ENCODE measurements around the gene LDB3. TPM values are rescaled to one million over a fixed set of nuclear protein-coding genes. Genes with fewer than 3 reads are reported as not detected.
"Not testable (repeated sequence)": the region's sequence is repeated elsewhere in the genome, so short reads cannot be mapped to it uniquely, and the experiment has no call there.

The LDB3 gene
- not detected in 2 replicates for total RNA-seq (2014; rRNA removed; shearing (Covaris generic))

GRCh38 chr10:86668297-86669165 is at the start of gene LDB3:
Gene LDB3, plus strand, starts transcription at chr10:86668511. Its CDS starts 181 bp downstream, at chr10:86668692.
- DNase-seq (ENCODE audit: low spot score), result no peak

DNA sequence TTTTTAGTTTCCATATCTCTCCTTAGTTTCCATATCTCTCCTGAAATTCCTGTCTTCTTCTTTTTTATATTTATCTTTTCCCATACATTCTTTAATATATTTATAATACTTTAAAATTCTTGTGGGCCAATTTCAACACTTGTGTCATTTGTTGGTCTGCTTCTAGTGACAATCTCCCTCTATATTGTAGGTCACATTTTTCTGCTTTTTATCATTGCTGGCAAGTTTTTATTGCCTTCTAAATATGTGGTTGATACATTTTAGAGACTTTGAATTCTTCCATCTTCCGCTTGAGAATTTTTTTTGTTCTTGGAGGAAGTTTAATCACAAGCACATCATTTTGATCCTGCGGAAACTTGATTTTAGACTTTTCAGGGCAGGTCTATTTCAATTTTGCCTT is 40.0 kb upstream of the LDB3 start:
- no peak for DNase-seq (ENCODE audit: low spot score)

GRCh38 chr10:86630079-86630478 is 38.2 kb upstream of the LDB3 start:
- no peak for DNase-seq (ENCODE audit: low spot score)

GRCh38 chr10:86632009-86632800 is 36.1 kb upstream of the LDB3 start:
- DNase-seq (ENCODE audit: low spot score), result no peak

DNA sequence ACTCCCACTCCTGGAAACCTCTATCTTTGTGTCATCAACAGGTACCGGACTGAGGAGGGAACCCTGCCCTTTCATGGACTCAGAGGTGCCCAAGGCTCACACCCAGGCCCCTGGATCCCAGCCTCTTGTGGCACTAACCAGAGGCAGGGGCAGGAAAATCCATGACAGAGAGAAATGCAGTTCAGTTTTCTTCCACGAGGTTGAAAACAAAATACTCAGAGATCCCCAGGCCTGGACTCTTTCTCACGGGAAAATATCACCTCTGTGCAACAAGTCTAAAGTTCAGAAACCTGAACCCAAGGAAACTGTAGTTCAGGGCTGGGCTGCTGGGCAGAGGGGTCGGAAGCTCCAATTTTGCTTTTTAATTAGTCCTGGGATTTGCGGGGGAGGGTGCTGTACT is 35.4 kb upstream of the LDB3 start:
- DNase-seq (ENCODE audit: low spot score), result no peak

- DNase-seq (ENCODE audit: low spot score), result no peak
Observed at GRCh38 chr10:86635402-86635801, 32.9 kb upstream of the LDB3 start.

DNA sequence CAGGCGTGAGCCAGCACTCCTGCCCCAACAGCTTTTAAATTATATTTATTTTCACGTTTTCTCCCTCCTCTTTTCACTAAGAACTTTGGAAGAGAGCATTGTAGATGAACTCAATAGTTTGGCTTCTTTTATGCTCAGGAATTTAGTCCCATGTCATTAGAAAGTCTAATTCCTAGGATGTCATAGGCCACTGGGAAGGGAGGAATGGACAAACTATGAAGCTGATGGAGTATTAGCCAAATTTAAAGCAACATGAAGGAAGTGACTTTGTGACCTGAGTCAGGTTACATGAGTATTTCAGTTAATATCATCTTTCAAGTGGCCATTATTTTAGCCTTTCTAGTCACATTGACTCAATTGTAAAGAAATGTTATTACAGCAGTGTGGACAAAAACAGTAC is 32.0 kb upstream of the LDB3 start:
- no peak for DNase-seq (ENCODE audit: low spot score)

DNA sequence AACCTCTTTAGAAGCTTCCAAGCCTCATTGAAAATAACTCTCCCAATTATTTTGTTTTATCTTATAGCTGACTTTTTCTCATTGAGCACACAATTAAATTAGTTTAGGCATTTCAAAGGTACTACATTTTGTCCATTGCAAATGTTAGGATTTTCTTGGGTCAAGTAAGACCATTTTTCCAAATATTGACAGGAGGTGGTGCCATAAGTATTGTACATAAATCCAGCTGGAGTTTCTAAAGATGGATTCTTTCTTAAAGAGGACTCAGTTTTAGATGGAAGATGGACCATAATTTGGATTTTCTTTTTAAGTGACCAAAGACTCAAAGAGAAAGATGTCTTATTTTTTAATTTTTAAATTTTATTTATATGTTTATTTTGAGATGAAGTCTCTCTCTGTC is 26.3 kb upstream of the LDB3 start:
- no peak for DNase-seq (ENCODE audit: low spot score)

DNA sequence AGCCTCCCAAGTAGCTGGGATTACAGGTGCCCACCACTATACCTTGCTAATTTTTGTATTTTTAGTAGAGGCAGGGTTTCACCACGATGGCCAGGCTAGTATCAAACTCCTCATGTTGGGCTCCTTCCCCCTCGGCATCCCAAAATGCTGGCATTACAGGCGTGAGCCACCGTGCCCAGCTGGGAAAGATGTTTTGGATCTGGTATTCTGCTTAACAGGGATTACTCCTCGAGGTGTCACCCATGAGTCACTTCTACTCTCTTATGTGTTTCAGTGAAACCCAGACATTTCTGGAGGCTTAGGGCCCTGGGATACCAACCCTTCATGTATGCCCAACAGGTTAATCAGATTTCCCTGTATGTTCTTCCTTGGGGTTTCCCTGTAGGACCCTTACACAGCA is 25.8 kb upstream of the LDB3 start:
- no peak for DNase-seq (ENCODE audit: low spot score)

DNA sequence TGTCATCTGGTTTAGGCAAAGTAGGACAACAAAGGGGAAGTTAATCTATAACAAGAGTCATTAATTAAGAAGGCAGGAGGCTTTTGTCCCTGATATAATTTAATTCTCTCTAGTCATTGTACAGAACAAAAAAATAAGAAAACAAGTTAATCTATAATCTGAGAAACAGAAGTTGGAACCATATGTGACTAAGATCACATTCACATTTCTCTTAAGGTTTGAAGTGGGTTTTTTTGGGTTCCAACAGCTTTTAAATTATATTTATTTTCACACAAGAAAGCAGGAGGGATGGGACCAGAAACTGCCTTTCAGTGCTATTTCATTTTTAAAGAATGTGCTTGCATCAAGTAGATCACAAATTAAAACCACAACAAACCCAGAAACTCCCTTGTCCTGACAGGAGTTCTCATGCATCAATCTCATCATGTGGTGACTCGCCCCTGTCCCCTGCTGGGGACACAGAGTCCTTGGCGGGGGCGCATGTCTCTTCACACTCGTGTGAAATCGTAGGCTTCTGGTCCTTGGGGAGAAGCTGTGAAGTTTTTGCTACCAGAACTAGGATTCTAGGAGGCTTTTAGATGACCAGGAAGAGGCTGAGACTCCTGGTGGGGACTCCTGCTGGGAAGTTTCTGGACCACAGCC is 24.0 kb upstream of the LDB3 start:
- DNase-seq (ENCODE audit: low spot score), result no peak

DNA sequence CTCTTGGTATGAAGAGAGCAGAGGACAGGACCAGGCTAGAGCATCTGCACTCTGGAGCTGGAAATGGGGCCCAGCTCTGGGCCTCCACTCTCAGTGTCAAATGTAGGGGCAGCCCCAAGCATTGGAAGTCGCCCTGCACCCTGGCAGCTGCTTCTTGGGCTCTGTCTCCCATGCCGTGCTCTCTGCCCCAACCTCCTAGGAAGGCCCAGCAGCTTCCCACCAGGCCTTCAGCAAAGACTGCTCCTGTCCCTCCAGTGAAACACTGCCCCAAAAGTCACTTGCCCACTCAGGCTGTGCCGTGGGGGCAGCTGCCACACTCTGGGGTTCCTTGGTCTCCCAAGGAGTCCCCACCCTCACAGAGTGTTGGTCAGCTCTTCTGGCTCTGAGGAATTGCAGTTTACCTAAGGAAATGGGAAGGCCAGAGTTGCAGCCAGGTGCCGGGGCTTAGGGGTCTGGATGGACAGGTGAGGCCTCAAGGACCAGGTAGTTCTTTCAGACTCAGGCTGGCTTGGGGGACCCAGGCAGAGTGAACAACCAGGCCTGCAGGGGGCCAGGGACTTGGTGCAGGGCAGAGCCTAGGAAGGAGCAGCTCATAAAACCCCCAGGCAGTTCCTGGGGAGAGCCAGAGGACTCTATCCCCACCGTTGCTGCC is 23.4 kb upstream of the LDB3 start:
- no peak for DNase-seq (ENCODE audit: low spot score)

- DNase-seq (ENCODE audit: low spot score), result not testable (repeated sequence)
Observed at GRCh38 chr10:86645621-86646165, 22.6 kb upstream of the LDB3 start.

DNA sequence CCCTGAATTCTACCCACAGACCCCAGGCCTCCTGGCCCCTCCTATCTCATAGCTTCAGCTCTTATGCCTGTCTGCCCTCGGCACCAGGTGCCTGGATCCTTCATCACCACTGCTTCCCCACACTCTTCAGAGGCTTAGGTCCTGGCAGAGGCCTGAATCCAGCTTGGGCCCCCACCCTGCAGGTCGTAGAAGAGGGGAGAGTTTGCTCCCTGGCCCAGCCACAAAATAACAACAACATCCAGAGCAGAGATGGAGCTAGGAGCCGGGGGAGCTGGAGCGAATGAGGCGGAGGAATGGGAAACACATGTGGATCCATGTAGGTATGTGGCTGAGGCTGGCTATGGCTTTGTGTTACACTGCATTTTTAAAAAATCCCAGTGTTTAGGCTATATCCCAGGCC is 21.8 kb upstream of the LDB3 start:
- DNase-seq (ENCODE audit: low spot score), result no peak

- no peak for DNase-seq (ENCODE audit: low spot score)
Observed at GRCh38 chr10:86646933-86647332, 21.4 kb upstream of the LDB3 start.

DNA sequence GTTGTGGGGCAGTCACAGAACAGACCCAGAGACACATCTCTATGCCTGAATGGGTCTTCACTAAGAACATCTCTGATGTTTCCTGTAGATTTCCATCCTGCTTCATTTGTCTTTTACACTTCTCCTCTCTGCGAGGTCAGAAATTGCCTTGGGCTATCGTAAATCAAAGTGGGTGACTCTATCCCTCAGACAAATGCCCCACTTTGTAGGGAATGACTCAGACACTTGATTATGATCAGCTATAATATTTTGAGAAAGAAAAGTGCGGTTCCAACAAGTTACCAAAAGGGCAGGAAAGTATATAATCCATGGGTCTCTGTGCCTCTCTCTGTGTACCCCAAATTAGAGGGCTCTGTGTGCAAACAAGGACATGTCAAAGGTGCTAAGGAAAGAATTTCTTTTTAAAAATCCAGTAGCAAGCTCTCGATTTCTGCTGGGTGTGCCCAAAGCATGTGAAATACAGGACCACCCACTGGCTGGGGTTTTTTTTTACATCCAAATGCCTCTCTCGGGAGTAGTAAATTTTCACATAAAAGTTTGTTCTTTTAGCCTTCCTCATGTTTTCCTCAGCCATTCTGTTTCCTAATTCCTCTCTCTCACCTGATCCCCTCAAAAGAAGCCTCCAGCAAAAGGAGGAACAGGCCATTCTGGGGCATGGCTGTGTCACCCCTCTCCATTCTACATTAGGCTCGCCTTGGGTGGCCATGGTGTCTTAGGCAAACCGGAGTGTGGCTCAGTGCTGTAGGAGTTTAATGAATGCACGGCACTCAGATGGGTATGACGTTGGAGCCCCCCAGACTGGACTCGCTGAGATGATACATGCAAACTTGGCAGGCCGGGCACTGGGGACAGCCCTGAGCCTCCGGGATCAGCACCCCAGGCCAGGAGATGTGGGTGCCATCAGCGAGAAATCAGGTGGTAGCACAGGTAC is 20.3 kb upstream of the LDB3 start:
- no peak for DNase-seq (ENCODE audit: low spot score)

- peak; percentile 42 for DNase-seq (ENCODE audit: low spot score)
Observed at GRCh38 chr10:86648704-86649427, 19.4 kb upstream of the LDB3 start.

DNA sequence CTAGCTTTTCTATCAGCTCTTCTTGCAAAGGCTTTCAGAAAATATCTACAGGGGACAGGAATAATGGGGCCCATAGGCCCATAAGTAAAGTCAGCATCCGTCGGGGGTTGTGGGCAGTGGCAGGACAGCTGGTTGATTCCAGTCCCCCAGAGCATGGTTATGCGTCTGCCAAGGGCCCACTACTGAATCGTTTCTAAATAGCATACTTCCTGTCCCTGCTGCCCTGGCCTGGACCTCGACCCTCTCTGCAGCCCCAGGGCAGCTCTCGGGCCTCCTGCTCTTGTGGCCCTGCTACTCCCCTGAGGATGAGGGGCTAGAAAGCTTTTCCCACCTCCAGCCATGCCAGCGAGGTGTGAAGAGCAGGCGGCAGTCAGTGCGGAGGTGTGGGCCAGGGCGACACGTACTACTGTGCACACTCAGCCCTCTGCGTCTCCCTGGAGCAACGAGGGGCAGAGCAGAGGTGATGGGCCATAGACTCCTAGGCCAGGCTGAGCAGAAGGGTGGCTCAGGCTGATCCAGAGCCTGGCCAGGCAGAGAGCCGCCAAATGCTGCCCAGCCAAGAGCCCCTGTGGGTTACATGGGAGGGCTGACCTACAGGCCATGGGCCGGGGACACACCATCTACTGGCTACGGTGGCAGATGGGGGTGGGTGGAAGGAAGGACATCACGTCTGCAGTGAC is 18.7 kb upstream of the LDB3 start:
- no peak for DNase-seq (ENCODE audit: low spot score)

GRCh38 chr10:86650151-86650550 is 18.2 kb upstream of the LDB3 start:
- no peak for DNase-seq (ENCODE audit: low spot score)

- no peak for DNase-seq (ENCODE audit: low spot score)
Observed at GRCh38 chr10:86651021-86651471, 17.3 kb upstream of the LDB3 start.
